LNCaP clone FGC (cell line): ENCODE data around the gene GPATCH8.

Experiments used
- DNase-seq: peaks from one replicate; pipeline ENCODE4 v3.0.0-alpha.2; 2011; ENCODE audit warnings: low read depth
- H3K4me3 ChIP-seq: 2 replicates; pipeline ENCODE4 v1.5.1; 2011; ENCODE audit warnings: mild to moderate bottlenecking, low read depth, low read length, control low read depth
- CTCF ChIP-seq: IDR thresholded peaks from 2 replicates; pipeline ENCODE4 v1.5.1; 2012; ENCODE audit warnings: mild to moderate bottlenecking; ENCODE audit not compliant: control insufficient read depth, insufficient read depth; ENCODE audit errors: extremely low read depth

GPATCH8 gene

GRCh38 chr17:44469676-44470075 is 33.5 kb downstream of the GPATCH8 start:
- no peak for TF ChIP-seq CTCF
- no peak overlapping the region for H3K4me3 ChIP-seq
- DNase-seq: no peak

GRCh38 chr17:44467108-44467507 is 36.1 kb downstream of the GPATCH8 start:
- no peak overlapping the region for H3K4me3 ChIP-seq
- no peak for TF ChIP-seq CTCF
- no peak for DNase-seq

- no peak for DNase-seq
- no peak overlapping the region for H3K4me3 ChIP-seq
- no peak for TF ChIP-seq CTCF
These were observed 36.9 kb downstream of the GPATCH8 start for GRCh38 chr17:44466339-44466738.

GRCh38 chr17:44465897-44466296 is 37.3 kb downstream of the GPATCH8 start:
- TF ChIP-seq CTCF: no peak
- H3K4me3 ChIP-seq: no peak overlapping the region
- no peak for DNase-seq

- no peak overlapping the region for H3K4me3 ChIP-seq
- no peak for TF ChIP-seq CTCF
- no peak for DNase-seq
These were observed 37.9 kb downstream of the GPATCH8 start for GRCh38 chr17:44465276-44465675.

- H3K4me3 ChIP-seq: no peak overlapping the region
- no peak for DNase-seq
- TF ChIP-seq CTCF: no peak
These were observed 39.2 kb downstream of the GPATCH8 start for GRCh38 chr17:44464037-44464436.

GRCh38 chr17:44451832-44452231 is 51.4 kb downstream of the GPATCH8 start:
- TF ChIP-seq CTCF: no peak
- no peak for DNase-seq
- H3K4me3 ChIP-seq: no peak overlapping the region
